Spleen (tissue), 11 donors: ENCODE data around the gene GRIK3. TPM values are rescaled to one million over a fixed set of nuclear protein-coding genes. Genes with fewer than 3 reads are reported as not detected.

ENCODE experiments used
- DNase-seq: peaks from one replicate; pipeline ENCODE4 v3.0.0-alpha.2; 2020
- H3K27ac ChIP-seq, 8 donors: fragments of 200-600 bp; sonication (generic) in 7 of 8; 1 replicate in 4 of 8; 2 replicates in 4 of 8; pipeline versions ENCODE4 v1.5.0 to v1.8.0; 2016 to 2021; ENCODE audit warnings: inconsistent platforms in 4 of 8, mild to moderate bottlenecking in 4 of 8, moderate library complexity in 1 of 8
- H3K27me3 ChIP-seq, 7 donors: fragments of 200-600 bp; sonication (generic) in 6 of 7; replicated peaks in 1 of 7; 1 replicate in 4 of 7; 2 replicates in 3 of 7; pipeline versions ENCODE4 v1.5.0 to v1.8.0; 2016 to 2021; ENCODE audit warnings: inconsistent platforms in 3 of 7, mild to moderate bottlenecking in 1 of 7
- H3K36me3 ChIP-seq, 6 donors: fragments of 200-600 bp; sonication (generic) in 5 of 6; 1 replicate in 4 of 6; 2 replicates in 2 of 6; pipeline versions ENCODE4 v1.5.0 to v1.8.0; 2016 to 2021; ENCODE audit warnings: inconsistent platforms in 2 of 6
- H3K4me1 ChIP-seq, 6 donors: fragments of 200-600 bp; sonication (generic) in 5 of 6; 1 replicate in 3 of 6; 2 replicates in 3 of 6; pipeline versions ENCODE4 v1.5.0 to v1.8.0; 2016 to 2021; ENCODE audit warnings: inconsistent platforms in 3 of 6
- H3K4me3 ChIP-seq, 8 donors: fragments of 200-600 bp; sonication (generic) in 7 of 8; 1 replicate in 4 of 8; 2 replicates in 4 of 8; pipeline versions ENCODE4 v1.5.0 to v1.8.0; 2016 to 2021; ENCODE audit warnings: inconsistent platforms in 4 of 8, mild to moderate bottlenecking in 4 of 8, moderate library complexity in 2 of 8
- H3K9me3 ChIP-seq, 8 donors: fragments of 200-600 bp; sonication (generic) in 7 of 8; 1 replicate in 4 of 8; 2 replicates in 4 of 8; pipeline versions ENCODE4 v1.5.0 to v1.8.0; 2016 to 2021; ENCODE audit warnings: inconsistent platforms in 4 of 8
- POLR2A ChIP-seq, 3 donors: fragments of 450-650 bp; IDR thresholded peaks; one replicate each; pipeline ENCODE4 v1.5.1; 2017; ENCODE audit warnings: antibody characterized with exemption in 3 of 3, mild to moderate bottlenecking in 1 of 3
- POLR2AphosphoS5 ChIP-seq, 3 donors: sonication (generic); formaldehyde crosslinking; IDR thresholded peaks; one replicate each; pipeline ENCODE4 v1.5.1; 2017; ENCODE audit warnings: antibody characterized with exemption in 3 of 3
- WGBS, 5 donors: extraction: QIAGEN DNeasy Blood & Tissue Kit in 3 of 5; methylation state at CpG; one replicate each; pipeline versions ENCODE4 v1.1.5 to v1.1.7; 2013 to 2018; 5-methylcytosine and 5-hydroxymethylcytosine counted together
- intact Hi-C: fragments of 100-400 bp; cut with DNase I; formaldehyde crosslinking; loops from one replicate; pipeline ENCODE4 v1.15.0; 2023; ENCODE audit warnings: low total_unique reads
- polyA plus RNA-seq, 3 donors: library from polyadenylated mRNA; stranded (reverse); fragments of 200-250 nt; gene quantifications; one replicate each; pipeline ENCODE4 v1.2.1, GENCODE V29; 2013
- total RNA-seq, 7 donors: library from RNA; depleted of rRNA in 3 of 7; stranded (reverse); fragments of >200 nt in 3 of 7; fragmentation: NEBNext Ultra II Directional in 4 of 7; extraction: Animal tissue kit (Norgen Biotek cat#: 25700) in 4 of 7; gene quantifications; one replicate each; pipeline versions ENCODE4 v1.1.0 to v1.2.1, GENCODE V29; 2016 to 2021
- TF ChIP-seq, protein P1 (sequence below), 11 experiments: fragments of 200-600 bp in 7 of 11; fragments of 450-650 bp in 4 of 11; sonication (generic) in 4 of 11; IDR thresholded peaks in 8 of 11; conservative IDR thresholded peaks in 3 of 11; 1 replicate in 7 of 11; 2 replicates in 4 of 11; pipeline versions ENCODE4 v1.4.0 to v1.8.0; 2016 to 2021; ENCODE audit warnings: antibody characterized with exemption in 11 of 11, inconsistent platforms in 4 of 11, mild to moderate bottlenecking in 1 of 11
- donor health status: healthy with polysubstance abuse.
- donor health status: DM: no; HTN: no; CAD: no; lungs with moderate emphysema.
- donor health status: DM: no; HTN: no; CAD: no.
- donor health status: Bipolar disorder and iron deficiency.
- donor health status: healthy.
- donor health status: DM: no; HTN: no; CAD: no.
- donor health status: DM: yes; HTN: yes; CAD: no.

GRIK3 gene
- total and polyA plus RNA-seq, 10 donors: 0.09 to 0.74 (median 0.19) TPM

DNA sequence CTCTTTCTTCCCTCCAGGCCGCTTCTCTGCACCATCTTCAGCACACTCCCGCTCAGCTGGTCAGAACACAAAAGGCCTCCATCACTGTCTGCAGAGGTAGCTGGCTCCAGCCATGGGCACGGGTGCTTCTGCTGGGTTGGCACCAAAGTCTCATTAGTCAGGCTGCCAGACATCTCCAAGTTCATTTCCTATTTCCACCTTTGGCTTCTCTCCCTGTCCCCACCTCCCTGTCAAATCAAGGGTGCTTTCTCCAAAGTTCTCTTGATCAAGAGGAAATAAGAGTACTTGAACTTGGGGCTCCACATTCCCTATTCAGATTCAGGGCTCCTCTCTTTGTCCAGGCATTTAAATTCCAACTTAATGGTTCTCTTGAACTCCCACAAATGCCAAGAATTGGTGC is 33.9 kb upstream of the GRIK3 start:
- no peak overlapping the region for H3K4me3 ChIP-seq
- peaks cover 0 to 75% (median 0%) of the 10 kb centered on the region in 7 donors for H3K27me3 ChIP-seq
- intact Hi-C loops: no loop called here
- no peak for TF ChIP-seq POLR2AphosphoS5 (IDR thresholded peaks at IDR 0.05)
- TF ChIP-seq POLR2A (IDR thresholded peaks at IDR 0.05): no peak
- TF ChIP-seq, protein P1, sequence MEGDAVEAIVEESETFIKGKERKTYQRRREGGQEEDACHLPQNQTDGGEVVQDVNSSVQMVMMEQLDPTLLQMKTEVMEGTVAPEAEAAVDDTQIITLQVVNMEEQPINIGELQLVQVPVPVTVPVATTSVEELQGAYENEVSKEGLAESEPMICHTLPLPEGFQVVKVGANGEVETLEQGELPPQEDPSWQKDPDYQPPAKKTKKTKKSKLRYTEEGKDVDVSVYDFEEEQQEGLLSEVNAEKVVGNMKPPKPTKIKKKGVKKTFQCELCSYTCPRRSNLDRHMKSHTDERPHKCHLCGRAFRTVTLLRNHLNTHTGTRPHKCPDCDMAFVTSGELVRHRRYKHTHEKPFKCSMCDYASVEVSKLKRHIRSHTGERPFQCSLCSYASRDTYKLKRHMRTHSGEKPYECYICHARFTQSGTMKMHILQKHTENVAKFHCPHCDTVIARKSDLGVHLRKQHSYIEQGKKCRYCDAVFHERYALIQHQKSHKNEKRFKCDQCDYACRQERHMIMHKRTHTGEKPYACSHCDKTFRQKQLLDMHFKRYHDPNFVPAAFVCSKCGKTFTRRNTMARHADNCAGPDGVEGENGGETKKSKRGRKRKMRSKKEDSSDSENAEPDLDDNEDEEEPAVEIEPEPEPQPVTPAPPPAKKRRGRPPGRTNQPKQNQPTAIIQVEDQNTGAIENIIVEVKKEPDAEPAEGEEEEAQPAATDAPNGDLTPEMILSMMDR (IDR thresholded peaks at IDR 0.05 in 8 of 11, conservative IDR thresholded peaks at IDR 0.05 in 3 of 11): no peak
- no peaks in the 10 kb centered on the region for H3K36me3 ChIP-seq
- no peak for DNase-seq
- WGBS, 5 donors: 70 to 81% (median 73%) methylated on average over 3 of the region's 3 CpGs
- H3K4me1 ChIP-seq: no peaks in the 10 kb centered on the region
- no peaks in the 10 kb centered on the region for H3K9me3 ChIP-seq
- H3K27ac ChIP-seq: no peak overlapping the region

GRCh38 chr1:37064039-37064438 is 29.7 kb upstream of the GRIK3 start:
- WGBS, 5 donors: 44 to 77% (median 60%) methylated on average over 4 of the region's 4 CpGs
- TF ChIP-seq, protein P1 (IDR thresholded peaks at IDR 0.05 in 8 of 11, conservative IDR thresholded peaks at IDR 0.05 in 3 of 11): no peak
- TF ChIP-seq POLR2A (IDR thresholded peaks at IDR 0.05): no peak
- no peak for TF ChIP-seq POLR2AphosphoS5 (IDR thresholded peaks at IDR 0.05)
- intact Hi-C loops: no loop called here
- Histone ChIP-seq H3K4me1 (no peaks in the 10 kb centered on the region), H3K27me3 (peaks cover 0 to 50% (median 2%) of the 10 kb centered on the region in 7 donors), H3K27ac (no peak overlapping the region), H3K36me3 (no peaks in the 10 kb centered on the region), H3K4me3 (no peak overlapping the region), H3K9me3 (no peaks in the 10 kb centered on the region)
- no peak for DNase-seq

GRCh38 chr1:37059346-37059745 is 25.0 kb upstream of the GRIK3 start:
- TF ChIP-seq, protein P1 (IDR thresholded peaks at IDR 0.05 in 8 of 11, conservative IDR thresholded peaks at IDR 0.05 in 3 of 11): no peak
- TF ChIP-seq POLR2AphosphoS5 (IDR thresholded peaks at IDR 0.05) (no peak), POLR2A (IDR thresholded peaks at IDR 0.05) (no peak)
- H3K27me3 ChIP-seq: peaks cover 0 to 11% (median 0%) of the 10 kb centered on the region in 7 donors
- WGBS, 5 donors: 53 to 64% (median 56%) methylated on average over 8 of the region's 8 CpGs

GRCh38 chr1:37058424-37058988 is 24.2 kb upstream of the GRIK3 start:
- H3K9me3 ChIP-seq: no peaks in the 10 kb centered on the region
- H3K4me3 ChIP-seq: no peak overlapping the region
- peaks cover 0 to 6% (median 0%) of the 10 kb centered on the region in 7 donors for H3K27me3 ChIP-seq
- intact Hi-C loops: no loop called here
- no peak for DNase-seq
- no peaks in the 10 kb centered on the region for H3K36me3 ChIP-seq
- TF ChIP-seq POLR2AphosphoS5 (IDR thresholded peaks at IDR 0.05) (no peak), POLR2A (IDR thresholded peaks at IDR 0.05) (no peak)
- TF ChIP-seq, protein P1 (IDR thresholded peaks at IDR 0.05 in 8 of 11, conservative IDR thresholded peaks at IDR 0.05 in 3 of 11): no peak
- no peak overlapping the region for H3K27ac ChIP-seq
- 63 to 76% (median 66%) methylated on average over 5 of the region's 5 CpGs for WGBS, 5 donors
- H3K4me1 ChIP-seq: peaks cover 0 to 4% (median 0%) of the 10 kb centered on the region in 6 donors

More at GRCh38 chr1:37059346-37059745, 25.0 kb upstream of the GRIK3 start:
- H3K27ac ChIP-seq: no peak overlapping the region
- intact Hi-C loops: no loop called here
- no peak for DNase-seq
- H3K36me3 ChIP-seq: no peaks in the 10 kb centered on the region
- peaks cover 0 to 4% (median 0%) of the 10 kb centered on the region in 6 donors for H3K4me1 ChIP-seq
- H3K9me3 ChIP-seq: no peaks in the 10 kb centered on the region
- H3K4me3 ChIP-seq: no peak overlapping the region
